HG03571 (cell line): ENCODE results near the gene CYB5R3.
A peak's percentile ranks its signal among the peaks of the same experiment; 100 is the strongest.
"Not testable (repeated sequence)": the region's sequence is repeated elsewhere in the genome, so short reads cannot be mapped to it uniquely, and the experiment has no call there.

Experiments used
- ATAC-seq: cut with Tn5 transposase; IDR thresholded peaks from one replicate; pipeline ENCODE4 v1.9.1; 2021; ENCODE audit not compliant: unreplicated experiment

CYB5R3 gene

GRCh38 chr22:42679691-42680090, 30.5 kb upstream of the CYB5R3 start:
- ATAC-seq = no peak

- no peak for ATAC-seq
Measured at GRCh38 chr22:42678894-42679293, 29.7 kb upstream of the CYB5R3 start.

DNA sequence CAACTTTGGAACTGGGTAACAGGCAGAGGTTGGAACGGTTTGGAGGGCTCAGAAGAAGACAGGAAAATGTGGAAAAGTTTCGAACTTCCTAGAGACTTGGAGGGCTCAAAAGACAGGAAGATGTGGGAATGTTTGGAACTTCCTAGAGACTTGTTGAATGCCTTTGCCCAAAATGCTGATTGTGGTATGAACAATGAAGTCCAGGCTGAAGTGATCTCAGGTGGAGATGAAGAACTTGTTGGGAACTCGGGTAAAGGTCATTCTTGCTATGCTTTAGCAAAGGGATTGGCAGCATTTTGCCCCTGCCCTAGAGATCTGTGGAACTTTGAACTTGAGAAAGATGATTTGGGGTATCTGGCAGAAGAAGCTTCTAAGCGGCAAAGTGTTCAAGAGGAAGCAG, 28.7 kb upstream of the CYB5R3 start:
- ATAC-seq = not testable (repeated sequence)

DNA sequence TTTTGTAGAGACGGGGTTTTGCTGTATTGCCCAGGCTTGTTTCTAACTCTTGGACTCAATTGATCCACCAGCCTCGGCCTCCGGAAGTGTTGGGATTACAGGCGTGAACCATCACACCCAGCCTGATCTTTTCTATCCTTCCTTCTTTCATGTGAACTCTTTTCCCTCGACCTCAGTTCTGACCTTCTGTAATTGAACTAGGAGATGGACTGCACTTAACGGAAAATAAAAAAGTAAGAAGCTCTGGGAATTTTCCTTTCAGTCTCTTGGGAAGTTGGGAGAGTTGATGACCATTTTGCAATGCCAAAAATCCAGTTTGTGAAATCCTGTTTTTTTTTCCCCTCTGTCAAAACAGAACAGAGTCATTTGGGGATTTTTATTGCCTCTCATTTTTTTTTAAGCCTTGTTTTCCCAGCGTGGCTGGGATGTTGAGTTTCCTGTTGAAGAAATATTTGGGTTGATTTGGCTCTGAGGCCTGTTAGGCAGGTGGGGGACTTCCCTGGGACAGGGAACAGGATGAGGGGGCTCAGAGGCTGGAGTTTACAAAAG, 26.9 kb upstream of the CYB5R3 start:
- ATAC-seq = no peak

- ATAC-seq = no peak
Measured at GRCh38 chr22:42673898-42674401, 24.8 kb upstream of the CYB5R3 start.

- not testable (repeated sequence) for ATAC-seq
Measured at GRCh38 chr22:42673071-42673470, 23.9 kb upstream of the CYB5R3 start.

DNA sequence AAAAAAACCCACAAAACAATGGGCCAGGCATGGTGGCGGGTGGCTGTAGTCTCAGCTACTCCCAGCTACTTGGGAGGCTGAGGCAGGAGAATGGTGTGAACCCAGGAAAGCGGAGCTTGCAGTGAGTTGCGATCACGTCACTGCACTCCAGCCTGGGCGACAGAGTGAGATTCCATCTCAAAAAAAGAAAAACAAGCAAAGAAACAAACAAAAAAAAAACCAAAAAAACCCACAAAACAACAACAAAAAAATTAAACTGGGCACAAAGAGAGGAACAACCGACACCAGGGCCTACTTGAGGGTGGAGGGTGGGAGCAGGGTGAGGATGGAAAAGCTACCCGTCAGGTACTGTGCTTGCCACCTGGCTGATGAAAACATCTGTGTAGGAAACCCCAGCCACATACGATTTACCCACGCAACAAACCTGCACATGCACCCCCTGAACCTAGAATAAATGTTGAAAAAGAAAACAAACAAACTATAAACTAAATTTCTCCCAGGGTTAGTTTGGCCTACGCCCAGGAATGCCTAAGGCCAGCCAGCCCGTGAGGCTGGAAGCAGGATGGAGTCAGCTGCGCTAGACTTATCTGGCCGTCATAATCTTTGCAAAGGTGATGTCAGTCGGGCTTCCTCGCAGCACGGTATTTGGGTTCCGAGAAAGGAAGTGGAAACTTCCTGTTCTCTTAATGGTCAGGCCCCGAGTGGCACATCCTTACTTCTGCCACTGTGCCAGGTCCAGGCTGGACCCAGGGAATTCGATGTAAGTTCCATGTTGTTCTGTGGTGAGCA, 21.9 kb upstream of the CYB5R3 start:
- no peak for ATAC-seq

DNA sequence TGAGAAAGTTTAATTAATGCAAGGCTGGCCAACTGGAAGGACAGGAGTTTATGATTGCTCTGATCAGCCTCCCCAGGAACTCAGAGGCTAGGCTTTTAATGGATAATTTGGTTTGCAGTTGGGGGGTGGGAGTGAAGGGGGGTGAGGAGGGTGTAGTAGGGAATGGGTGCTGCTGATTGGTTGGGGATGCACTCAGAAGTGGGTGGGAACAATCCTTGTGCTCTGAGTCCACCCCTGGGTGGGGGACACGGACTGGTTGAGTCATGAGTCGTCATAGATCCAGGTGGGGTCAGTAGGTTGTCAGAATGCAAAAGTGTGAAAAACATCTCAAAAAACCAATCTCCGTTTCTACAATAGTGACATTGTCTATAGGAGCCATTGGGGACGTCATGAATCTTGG, 20.9 kb upstream of the CYB5R3 start:
- ATAC-seq = no peak

GRCh38 chr22:42666393-42666792, 17.2 kb upstream of the CYB5R3 start:
- not testable (repeated sequence) for ATAC-seq

GRCh38 chr22:42664976-42665831, 16.0 kb upstream of the CYB5R3 start:
- ATAC-seq = no peak

GRCh38 chr22:42661985-42662831, 13.0 kb upstream of the CYB5R3 start:
- no peak for ATAC-seq

DNA sequence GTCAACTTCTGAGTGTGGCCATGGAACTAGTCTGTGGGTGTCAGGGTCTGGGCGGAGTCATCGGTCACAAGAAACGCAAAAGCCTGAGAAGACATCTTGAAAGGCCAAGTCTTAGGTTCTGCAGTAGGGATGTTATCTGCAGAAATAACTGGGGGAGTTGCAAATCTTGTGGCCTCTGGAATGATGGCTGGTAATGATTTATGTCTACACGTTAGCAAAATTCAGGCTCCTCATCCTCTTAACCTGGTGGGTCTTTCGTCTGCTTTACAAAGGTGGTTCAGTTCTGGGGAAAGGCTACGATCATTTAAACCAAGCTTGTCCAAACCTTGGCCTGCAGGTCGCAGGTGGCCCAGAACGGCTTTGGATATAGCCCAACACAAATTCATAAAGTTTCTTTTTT, 7.4 kb upstream of the CYB5R3 start:
- no peak for ATAC-seq

GRCh38 chr22:42655693-42656092, 6.5 kb upstream of the CYB5R3 start:
- ATAC-seq = peak; percentile 41

DNA sequence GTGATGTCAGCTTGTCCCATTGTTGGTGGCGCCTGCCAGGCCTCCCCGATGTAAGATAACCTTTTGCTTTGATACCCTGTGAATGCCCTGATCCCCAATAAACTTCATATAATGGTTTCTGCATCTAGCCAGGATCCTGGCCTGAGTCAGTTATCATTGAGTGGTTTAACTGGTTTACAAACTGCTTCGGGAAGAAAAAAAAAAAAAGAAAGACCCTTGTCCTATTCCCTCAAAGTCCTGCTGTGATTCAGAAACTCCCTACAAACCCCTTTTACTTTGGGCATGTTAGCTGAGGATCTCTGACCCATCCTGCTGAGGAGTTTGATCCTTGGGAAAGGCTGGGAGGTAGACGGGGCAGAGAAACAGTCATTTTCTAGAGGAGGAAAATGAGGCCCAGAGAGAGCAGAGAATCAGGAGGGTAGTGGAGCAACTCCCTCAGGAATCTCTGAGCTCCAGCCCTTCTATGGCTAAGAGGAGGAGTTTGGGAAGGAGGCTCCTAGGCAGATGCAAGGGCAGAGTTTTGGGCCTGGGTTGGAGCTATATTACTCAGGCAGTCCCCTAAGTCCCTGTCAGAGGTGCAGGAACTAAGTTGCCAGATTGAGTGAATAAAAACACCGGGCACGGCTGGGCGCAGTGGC, 5.4 kb upstream of the CYB5R3 start:
- no peak for ATAC-seq

GRCh38 chr22:42653999-42654398, 4.8 kb upstream of the CYB5R3 start:
- no peak for ATAC-seq

- ATAC-seq = no peak
Measured at GRCh38 chr22:42651134-42651533, 1.9 kb upstream of the CYB5R3 start.

GRCh38 chr22:42648368-42649245, 585 bp downstream of the CYB5R3 start:
- ATAC-seq = peak; percentile 26

- ATAC-seq = no peak
Measured at GRCh38 chr22:42648017-42648367, 1.2 kb downstream of the CYB5R3 start.
